Gastroesophageal sphincter (tissue), 4 donors: Measurements from ENCODE around the gene TNFRSF19. TPM values are rescaled to one million over a fixed set of nuclear protein-coding genes. Genes with fewer than 3 reads are reported as not detected.

Experiments used
- ATAC-seq: fragments of 150-250 bp; one replicate; pipeline ENCODE4 v1.9.1; 2016; ENCODE audit warnings: mild to moderate bottlenecking, moderate library complexity
- H3K27ac ChIP-seq, 4 donors: fragments of 200-600 bp; sonication (generic) in 3 of 4; 1 replicate in 3 of 4; 2 replicates in 1 of 4; pipeline ENCODE4 v1.5.1; 2016 to 2019
- H3K27me3 ChIP-seq: fragments of 200-600 bp; sonication (generic); one replicate; pipeline ENCODE4 v1.5.1; 2019
- H3K36me3 ChIP-seq, 2 donors: fragments of 200-600 bp; sonication (generic); one replicate each; pipeline ENCODE4 v1.5.1; 2019; ENCODE audit warnings: control low read depth in 1 of 2
- H3K4me1 ChIP-seq, 3 donors: fragments of 200-600 bp; sonication (generic); 1 replicate in 2 of 3; 2 replicates in 1 of 3; pipeline ENCODE4 v1.5.1; 2016 to 2019; ENCODE audit warnings: control low read depth in 2 of 3
- H3K4me3 ChIP-seq, 2 donors: fragments of 200-600 bp; sonication (generic); one replicate each; pipeline ENCODE4 v1.5.1; 2019; ENCODE audit warnings: mild to moderate bottlenecking in 1 of 2, moderate library complexity in 1 of 2
- H3K9me3 ChIP-seq, 3 donors: fragments of 200-600 bp; sonication (generic); one replicate each; pipeline ENCODE4 v1.5.1; 2017 to 2019; ENCODE audit warnings: control low read depth in 2 of 3
- CTCF ChIP-seq, 4 experiments: fragments of 200-600 bp in 2 of 4; fragments of 450-650 bp in 2 of 4; sonication (generic) in 1 of 4; IDR thresholded peaks; one replicate each; pipeline ENCODE4 v1.5.1; 2017 to 2019; ENCODE audit warnings: antibody characterized with exemption in 4 of 4, mild to moderate bottlenecking in 2 of 4, moderate library complexity in 2 of 4
- EP300 ChIP-seq: sonication (generic); formaldehyde crosslinking; IDR thresholded peaks from one replicate; pipeline ENCODE4 v1.6.1; 2017; ENCODE audit warnings: antibody characterized with exemption, mild to moderate bottlenecking
- POLR2A ChIP-seq, 2 donors: fragments of 450-650 bp; IDR thresholded peaks; one replicate each; pipeline ENCODE4 v1.6.1; 2017; ENCODE audit warnings: antibody characterized with exemption in 2 of 2, mild to moderate bottlenecking in 2 of 2, moderate library complexity in 1 of 2
- POLR2AphosphoS5 ChIP-seq: sonication (generic); formaldehyde crosslinking; IDR thresholded peaks from one replicate; pipeline ENCODE4 v1.6.1; 2017; ENCODE audit warnings: antibody characterized with exemption
- WGBS, 2 donors: methylation state at CpG; one replicate each; pipeline ENCODE4 v1.1.5; 2018; ENCODE audit warnings: low coverage in 1 of 2; 5-methylcytosine and 5-hydroxymethylcytosine counted together
- total RNA-seq, 4 donors: library from RNA; depleted of rRNA; stranded (reverse); fragments of >200 nt; gene quantifications; one replicate each; pipeline ENCODE4 v1.1.0, GENCODE V29; 2016

TNFRSF19 gene
- total RNA-seq, 4 donors from 2014 or later, result 4.1 to 14.7 (median 8.2) TPM

- Histone ChIP-seq H3K36me3 (no peaks in the 10 kb centered on the region), H3K27me3 (no peaks in the 10 kb centered on the region), H3K9me3 (no peaks in the 10 kb centered on the region), H3K27ac (peak overlapping the region; percentile 65 to 95 (median 91)), H3K4me3 (peak overlapping the region; percentile 80 to 91), H3K4me1 (peaks cover 0 to 26% (median 3%) of the 10 kb centered on the region in 3 donors)
- ATAC-seq, result peak; percentile 97
- no CpG with 5 or more reads among the region's 82 CpGs for WGBS, 2 donors
- TF ChIP-seq CTCF (IDR thresholded peaks at IDR 0.05) (no peak), POLR2AphosphoS5 (peak; percentile 45), EP300 (no peak), POLR2A (IDR thresholded peaks at IDR 0.05) (peak; percentile 32 to 59)
Measured at GRCh38 chr13:23579072-23579895, 9.1 kb downstream of the TNFRSF19 start.

GRCh38 chr13:23579896-23580683 is 9.9 kb downstream of the TNFRSF19 start:
- ATAC-seq, result no peak
- Histone ChIP-seq H3K27me3 (no peaks in the 10 kb centered on the region), H3K4me1 (peaks cover 0 to 26% (median 3%) of the 10 kb centered on the region in 3 donors), H3K27ac (peak overlapping the region in 3 of 4 donors; percentile 56 to 95 (median 90)), H3K36me3 (no peaks in the 10 kb centered on the region), H3K4me3 (peak overlapping the region; percentile 80 to 91), H3K9me3 (no peaks in the 10 kb centered on the region)
- no peak for TF ChIP-seq EP300
- 23 to 26% methylated on average over 7 of the region's 22 CpGs for WGBS, 2 donors

GRCh38 chr13:23580684-23581060 is 10.5 kb downstream of the TNFRSF19 start:
- 67 to 77% methylated on average over 1 of the region's 1 CpG for WGBS, 2 donors
- Histone ChIP-seq H3K36me3 (no peaks in the 10 kb centered on the region), H3K27me3 (no peaks in the 10 kb centered on the region), H3K27ac (peak overlapping the region in 1 of 4 donors; percentile 90), H3K4me3 (peak overlapping the region in 1 of 2 donors; percentile 91), H3K9me3 (no peaks in the 10 kb centered on the region), H3K4me1 (peaks cover 0 to 26% (median 3%) of the 10 kb centered on the region in 3 donors)
- no peak for ATAC-seq
- no peak for TF ChIP-seq CTCF (IDR thresholded peaks at IDR 0.05)
- no peak for TF ChIP-seq EP300
- no peak for TF ChIP-seq POLR2AphosphoS5
- TF ChIP-seq POLR2A (IDR thresholded peaks at IDR 0.05), result no peak

GRCh38 chr13:23583491-23583890 is 13.3 kb downstream of the TNFRSF19 start:
- no peak for TF ChIP-seq EP300
- no peak for TF ChIP-seq POLR2AphosphoS5
- no peak for TF ChIP-seq CTCF (IDR thresholded peaks at IDR 0.05)
- TF ChIP-seq POLR2A (IDR thresholded peaks at IDR 0.05), result no peak
- Histone ChIP-seq H3K27ac (no peak overlapping the region), H3K4me1 (peaks cover 0 to 18% (median 3%) of the 10 kb centered on the region in 3 donors), H3K27me3 (no peaks in the 10 kb centered on the region), H3K4me3 (no peak overlapping the region), H3K9me3 (no peaks in the 10 kb centered on the region), H3K36me3 (no peaks in the 10 kb centered on the region)
- no peak for ATAC-seq

GRCh38 chr13:23584275-23584674 is 14.1 kb downstream of the TNFRSF19 start:
- Histone ChIP-seq H3K36me3 (no peaks in the 10 kb centered on the region), H3K9me3 (no peaks in the 10 kb centered on the region), H3K27ac (no peak overlapping the region), H3K27me3 (no peaks in the 10 kb centered on the region), H3K4me1 (peaks cover 0 to 16% (median 3%) of the 10 kb centered on the region in 3 donors), H3K4me3 (no peak overlapping the region)
- TF ChIP-seq POLR2A (IDR thresholded peaks at IDR 0.05), result no peak
- TF ChIP-seq CTCF (IDR thresholded peaks at IDR 0.05), result no peak
- no peak for TF ChIP-seq POLR2AphosphoS5
- TF ChIP-seq EP300, result no peak
- WGBS, 2 donors, result 68 to 100% methylated on average over 2 of the region's 2 CpGs
- no peak for ATAC-seq
